ENCODE data around the gene MUCL3. TPM values are rescaled to one million over a fixed set of nuclear protein-coding genes. Genes with fewer than 3 reads are reported as not detected.

Gene MUCL3
- total and polyA plus RNA-seq, 2 donors (not counting 1 experiment from before 2014, with no cell fraction given): not detected

DNA sequence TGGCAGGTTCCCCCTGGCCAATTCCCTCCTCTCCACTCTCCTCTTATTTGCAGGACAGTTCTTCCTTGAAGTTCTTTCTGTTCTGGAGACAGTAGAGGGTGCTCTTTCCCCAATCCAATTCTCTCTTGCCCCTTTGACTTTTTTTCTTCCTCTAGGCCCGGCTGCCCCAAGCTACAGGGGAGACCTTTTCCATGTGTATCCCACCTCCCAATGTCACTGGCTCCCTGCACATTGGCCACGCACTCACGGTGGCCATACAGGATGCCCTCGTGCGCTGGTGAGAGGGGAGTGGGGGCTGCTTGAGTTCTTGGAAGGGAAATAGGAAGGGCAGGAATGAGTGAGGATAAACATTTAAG, 25.2 kb upstream of the MUCL3 start:
- peaks cover 10% of the 10 kb centered on the region for H3K36me3 ChIP-seq (ENCODE audit: control insufficient read depth, insufficient read depth, low read length)
- peak; percentile 53 to 78 for DNase-seq (ENCODE audit: low read depth in 2 of 2)

DNA sequence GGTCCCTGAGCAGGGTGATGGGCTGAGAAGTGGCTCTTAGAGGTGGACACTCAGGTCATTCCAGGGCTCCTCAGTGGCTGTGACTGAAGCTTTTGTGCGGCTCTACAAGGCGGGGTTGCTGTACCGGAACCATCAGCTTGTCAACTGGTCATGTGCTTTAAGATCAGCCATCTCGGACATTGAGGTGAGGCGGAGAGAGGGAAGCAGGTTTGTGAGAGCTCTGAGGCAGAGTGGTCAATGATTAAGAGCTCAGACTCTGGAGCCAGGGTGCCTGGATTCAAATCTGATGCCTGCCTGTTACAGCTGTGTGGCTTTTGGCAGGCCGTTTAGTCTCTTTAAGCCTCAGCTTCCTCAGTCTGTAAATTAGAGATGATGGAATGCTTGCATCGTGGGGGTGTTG, 23.7 kb upstream of the MUCL3 start:
- Histone ChIP-seq H3K79me2 (ENCODE audit: control insufficient read depth, insufficient read depth, low read length) (no peaks in the 10 kb centered on the region), H3K27ac (ENCODE audit: insufficient read depth, low read length) (no peak overlapping the region), H3K27me3 (ENCODE audit: control insufficient read depth, insufficient read depth, low read length) (no peaks in the 10 kb centered on the region), H3K36me3 (ENCODE audit: control insufficient read depth, insufficient read depth, low read length) (peaks cover 4% of the 10 kb centered on the region), H2AFZ (ENCODE audit: low read length) (no peak overlapping the region), H3K9me3 (ENCODE audit: control insufficient read depth, insufficient read depth, low read depth, low read length) (no peaks in the 10 kb centered on the region), H3K4me3 (replicated peaks in 1 of 4; ENCODE audit: control extremely low read depth in 1 of 4, insufficient read depth in 1 of 4, low read depth in 3 of 4, low read length in 4 of 4) (no peak overlapping the region), H3K9ac (ENCODE audit: insufficient read depth, low read length) (no peak overlapping the region), H3K4me1 (ENCODE audit: control insufficient read depth, extremely low read depth, insufficient read depth, low read length) (peaks cover 8% of the 10 kb centered on the region), H4K20me1 (ENCODE audit: control insufficient read depth, extremely low read depth, insufficient read depth, low read length) (no peaks in the 10 kb centered on the region), H3K4me2 (ENCODE audit: extremely low read depth, insufficient read depth, low read length) (no peak overlapping the region)
- no peak for DNase-seq (ENCODE audit: low read depth in 2 of 2)
- no peak for TF ChIP-seq EZH2 (IDR thresholded peaks at IDR 0.05; ENCODE audit: low read length, missing control alignments)
- TF ChIP-seq, protein P1, sequence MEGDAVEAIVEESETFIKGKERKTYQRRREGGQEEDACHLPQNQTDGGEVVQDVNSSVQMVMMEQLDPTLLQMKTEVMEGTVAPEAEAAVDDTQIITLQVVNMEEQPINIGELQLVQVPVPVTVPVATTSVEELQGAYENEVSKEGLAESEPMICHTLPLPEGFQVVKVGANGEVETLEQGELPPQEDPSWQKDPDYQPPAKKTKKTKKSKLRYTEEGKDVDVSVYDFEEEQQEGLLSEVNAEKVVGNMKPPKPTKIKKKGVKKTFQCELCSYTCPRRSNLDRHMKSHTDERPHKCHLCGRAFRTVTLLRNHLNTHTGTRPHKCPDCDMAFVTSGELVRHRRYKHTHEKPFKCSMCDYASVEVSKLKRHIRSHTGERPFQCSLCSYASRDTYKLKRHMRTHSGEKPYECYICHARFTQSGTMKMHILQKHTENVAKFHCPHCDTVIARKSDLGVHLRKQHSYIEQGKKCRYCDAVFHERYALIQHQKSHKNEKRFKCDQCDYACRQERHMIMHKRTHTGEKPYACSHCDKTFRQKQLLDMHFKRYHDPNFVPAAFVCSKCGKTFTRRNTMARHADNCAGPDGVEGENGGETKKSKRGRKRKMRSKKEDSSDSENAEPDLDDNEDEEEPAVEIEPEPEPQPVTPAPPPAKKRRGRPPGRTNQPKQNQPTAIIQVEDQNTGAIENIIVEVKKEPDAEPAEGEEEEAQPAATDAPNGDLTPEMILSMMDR (conservative IDR thresholded peaks at IDR 0.05 in 1 of 2, IDR thresholded peaks at IDR 0.05 in 1 of 2; ENCODE audit: low read depth in 1 of 2, low read length in 2 of 2): no peak

More for the DNA sequence above, 25.2 kb upstream of the MUCL3 start:
- Histone ChIP-seq H4K20me1 (ENCODE audit: control insufficient read depth, extremely low read depth, insufficient read depth, low read length) (no peaks in the 10 kb centered on the region), H3K27ac (ENCODE audit: insufficient read depth, low read length) (no peak overlapping the region), H3K9ac (ENCODE audit: insufficient read depth, low read length) (no peak overlapping the region), H3K4me1 (ENCODE audit: control insufficient read depth, extremely low read depth, insufficient read depth, low read length) (peaks cover 8% of the 10 kb centered on the region), H3K4me3 (replicated peaks in 1 of 4; ENCODE audit: control extremely low read depth in 1 of 4, insufficient read depth in 1 of 4, low read depth in 3 of 4, low read length in 4 of 4) (no peak overlapping the region), H2AFZ (ENCODE audit: low read length) (no peak overlapping the region), H3K27me3 (ENCODE audit: control insufficient read depth, insufficient read depth, low read length) (no peaks in the 10 kb centered on the region), H3K4me2 (ENCODE audit: extremely low read depth, insufficient read depth, low read length) (no peak overlapping the region), H3K9me3 (ENCODE audit: control insufficient read depth, insufficient read depth, low read depth, low read length) (no peaks in the 10 kb centered on the region), H3K79me2 (ENCODE audit: control insufficient read depth, insufficient read depth, low read length) (no peaks in the 10 kb centered on the region)
- no peak for TF ChIP-seq EZH2 (IDR thresholded peaks at IDR 0.05; ENCODE audit: low read length, missing control alignments)
- TF ChIP-seq, protein P1 (conservative IDR thresholded peaks at IDR 0.05 in 1 of 2, IDR thresholded peaks at IDR 0.05 in 1 of 2; ENCODE audit: low read depth in 1 of 2, low read length in 2 of 2): peak; percentile 71 to 74

DNA sequence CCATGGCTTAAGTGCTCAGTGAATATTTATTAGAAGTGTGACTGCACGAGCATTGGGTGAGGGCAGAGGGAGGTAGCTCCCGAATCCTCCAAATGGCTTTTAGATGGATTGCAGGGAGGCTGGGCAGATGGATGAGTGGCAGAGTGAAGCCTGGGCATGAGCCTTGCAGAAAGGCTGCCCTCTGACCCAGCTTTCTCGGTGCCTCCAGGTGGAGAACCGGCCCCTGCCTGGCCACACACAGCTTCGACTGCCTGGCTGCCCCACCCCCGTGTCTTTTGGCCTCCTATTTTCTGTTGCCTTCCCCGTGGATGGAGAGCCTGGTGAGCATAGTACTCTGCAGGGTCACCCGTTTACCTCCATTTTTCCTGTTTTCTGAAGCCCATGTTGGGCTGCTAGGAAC, 23.3 kb upstream of the MUCL3 start:
- H3K9ac ChIP-seq (ENCODE audit: insufficient read depth, low read length): no peak overlapping the region
- H4K20me1 ChIP-seq (ENCODE audit: control insufficient read depth, extremely low read depth, insufficient read depth, low read length): no peaks in the 10 kb centered on the region
- no peaks in the 10 kb centered on the region for H3K27me3 ChIP-seq (ENCODE audit: control insufficient read depth, insufficient read depth, low read length)
- no peak overlapping the region for H3K4me2 ChIP-seq (ENCODE audit: extremely low read depth, insufficient read depth, low read length)
- H3K9me3 ChIP-seq (ENCODE audit: control insufficient read depth, insufficient read depth, low read depth, low read length): no peaks in the 10 kb centered on the region
- H3K4me3 ChIP-seq (replicated peaks in 1 of 4; ENCODE audit: control extremely low read depth in 1 of 4, insufficient read depth in 1 of 4, low read depth in 3 of 4, low read length in 4 of 4): no peak overlapping the region
- peaks cover 5% of the 10 kb centered on the region for H3K36me3 ChIP-seq (ENCODE audit: control insufficient read depth, insufficient read depth, low read length)
- H3K4me1 ChIP-seq (ENCODE audit: control insufficient read depth, extremely low read depth, insufficient read depth, low read length): peaks cover 8% of the 10 kb centered on the region
- DNase-seq (ENCODE audit: low read depth in 2 of 2): no peak
- H2AFZ ChIP-seq (ENCODE audit: low read length): no peak overlapping the region
- no peaks in the 10 kb centered on the region for H3K79me2 ChIP-seq (ENCODE audit: control insufficient read depth, insufficient read depth, low read length)
- TF ChIP-seq EZH2 (IDR thresholded peaks at IDR 0.05; ENCODE audit: low read length, missing control alignments): no peak
- TF ChIP-seq, protein P1 (conservative IDR thresholded peaks at IDR 0.05 in 1 of 2, IDR thresholded peaks at IDR 0.05 in 1 of 2; ENCODE audit: low read depth in 1 of 2, low read length in 2 of 2): no peak
- H3K27ac ChIP-seq (ENCODE audit: insufficient read depth, low read length): no peak overlapping the region
